GM06990 (cell line): ENCODE measurements around the gene EPPIN.

ENCODE experiments used
- DNase-seq: peaks from one replicate; pipeline ENCODE4 v3.0.0-alpha.2; 2011; ENCODE audit not compliant: insufficient read length; ENCODE audit errors: extremely low read depth
- H3K27me3 ChIP-seq: replicated peaks from 2 replicates; pipeline ENCODE4 v1.6.0; 2011; ENCODE audit warnings: low read length; ENCODE audit not compliant: control insufficient read depth, insufficient read depth
- H3K36me3 ChIP-seq: 2 replicates; pipeline ENCODE4 v1.5.1; 2011; ENCODE audit warnings: low read length; ENCODE audit not compliant: control insufficient read depth, insufficient read depth
- H3K4me3 ChIP-seq: replicated peaks from 2 replicates; pipeline ENCODE4 v1.5.1; 2011; ENCODE audit warnings: low read depth, mild to moderate bottlenecking, control low read depth, low read length
- TF ChIP-seq, protein P1 (sequence below): IDR thresholded peaks from 2 replicates; pipeline ENCODE4 v1.5.1; 2011; ENCODE audit warnings: low read length, control low read depth, mild to moderate bottlenecking, inconsistent platforms; ENCODE audit not compliant: insufficient read depth, poor library complexity, severe bottlenecking

EPPIN gene

DNA sequence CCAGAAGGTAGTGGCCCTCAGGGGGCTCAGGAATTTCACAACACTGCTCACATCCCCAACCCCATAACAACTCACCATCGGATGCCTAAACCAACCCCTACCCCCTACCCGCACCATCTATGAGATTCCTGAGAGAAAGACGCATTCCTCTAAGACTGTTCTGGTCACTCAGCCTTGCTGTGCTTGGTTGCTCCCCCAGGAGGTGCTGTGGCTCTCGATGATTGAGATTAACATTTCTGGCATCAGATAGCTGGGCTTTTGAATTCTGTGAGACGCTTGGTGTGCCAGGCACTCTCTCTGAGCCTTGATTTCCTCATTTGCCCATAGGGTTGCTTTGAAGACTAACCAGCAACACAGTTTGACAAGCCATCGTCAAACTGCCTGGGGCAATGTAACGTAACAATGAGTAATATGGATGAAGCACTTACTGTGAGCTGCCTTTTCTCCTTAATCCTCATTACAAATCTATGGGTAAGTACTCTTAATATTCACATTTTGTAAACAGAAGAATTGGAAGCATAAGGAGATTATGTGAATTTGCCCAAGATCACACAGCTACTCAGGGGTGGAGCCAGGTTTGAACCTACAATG, 8.9 kb downstream of the EPPIN start:
- no peak overlapping the region for H3K4me3 ChIP-seq
- H3K27me3 ChIP-seq, result no peaks in the 10 kb centered on the region; the same call in none of the 2 replicates
- no peaks in the 10 kb centered on the region for H3K36me3 ChIP-seq
- TF ChIP-seq, protein P1, sequence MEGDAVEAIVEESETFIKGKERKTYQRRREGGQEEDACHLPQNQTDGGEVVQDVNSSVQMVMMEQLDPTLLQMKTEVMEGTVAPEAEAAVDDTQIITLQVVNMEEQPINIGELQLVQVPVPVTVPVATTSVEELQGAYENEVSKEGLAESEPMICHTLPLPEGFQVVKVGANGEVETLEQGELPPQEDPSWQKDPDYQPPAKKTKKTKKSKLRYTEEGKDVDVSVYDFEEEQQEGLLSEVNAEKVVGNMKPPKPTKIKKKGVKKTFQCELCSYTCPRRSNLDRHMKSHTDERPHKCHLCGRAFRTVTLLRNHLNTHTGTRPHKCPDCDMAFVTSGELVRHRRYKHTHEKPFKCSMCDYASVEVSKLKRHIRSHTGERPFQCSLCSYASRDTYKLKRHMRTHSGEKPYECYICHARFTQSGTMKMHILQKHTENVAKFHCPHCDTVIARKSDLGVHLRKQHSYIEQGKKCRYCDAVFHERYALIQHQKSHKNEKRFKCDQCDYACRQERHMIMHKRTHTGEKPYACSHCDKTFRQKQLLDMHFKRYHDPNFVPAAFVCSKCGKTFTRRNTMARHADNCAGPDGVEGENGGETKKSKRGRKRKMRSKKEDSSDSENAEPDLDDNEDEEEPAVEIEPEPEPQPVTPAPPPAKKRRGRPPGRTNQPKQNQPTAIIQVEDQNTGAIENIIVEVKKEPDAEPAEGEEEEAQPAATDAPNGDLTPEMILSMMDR, result peak; percentile 5
- DNase-seq, result no peak

DNA sequence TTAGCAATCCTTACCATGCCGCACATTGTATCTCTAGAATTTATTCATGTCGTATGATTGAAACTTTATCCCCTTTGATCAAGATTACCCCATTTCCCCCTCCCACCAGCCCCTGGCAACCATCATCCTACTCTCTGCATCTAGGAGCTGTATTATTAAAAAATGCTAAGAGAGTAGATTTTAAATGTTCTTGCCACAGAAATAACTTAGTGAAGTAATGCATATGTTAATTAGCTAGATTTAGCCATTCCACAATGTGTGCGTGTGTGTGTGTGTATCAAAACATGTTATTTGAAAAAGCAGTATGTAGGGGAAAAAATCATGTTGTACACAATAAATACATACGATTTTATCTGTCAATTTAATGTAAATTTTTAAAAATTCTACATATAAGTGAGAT, 19.9 kb downstream of the EPPIN start:
- DNase-seq, result no peak
- Histone ChIP-seq H3K27me3 (no peaks in the 10 kb centered on the region; the same call in 1 of the 2 replicates), H3K36me3 (no peaks in the 10 kb centered on the region), H3K4me3 (no peak overlapping the region)
- TF ChIP-seq, protein P1, result no peak

DNA sequence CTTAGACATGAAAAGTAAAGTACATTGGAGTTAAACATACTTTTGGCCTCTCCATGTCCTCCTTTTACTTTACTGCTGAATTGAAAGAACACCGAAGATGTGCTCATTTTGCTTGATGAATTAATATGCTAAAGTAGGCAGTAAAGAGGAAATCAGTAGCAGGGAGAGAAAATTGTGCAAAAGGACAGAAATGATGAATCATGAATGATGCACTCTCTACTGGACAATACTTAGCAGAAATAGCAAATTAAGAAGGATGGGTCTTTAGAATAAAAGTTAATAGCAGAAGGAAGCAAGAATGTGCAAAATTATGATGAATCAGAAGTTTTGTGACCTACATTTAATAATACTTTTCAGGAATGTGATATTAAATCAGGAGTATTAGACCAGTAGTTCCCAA, 23.4 kb downstream of the EPPIN start:
- Histone ChIP-seq H3K36me3 (no peaks in the 10 kb centered on the region), H3K27me3 (no peaks in the 10 kb centered on the region), H3K4me3 (no peak overlapping the region)
- no peak for DNase-seq
- TF ChIP-seq, protein P1, result no peak

DNA sequence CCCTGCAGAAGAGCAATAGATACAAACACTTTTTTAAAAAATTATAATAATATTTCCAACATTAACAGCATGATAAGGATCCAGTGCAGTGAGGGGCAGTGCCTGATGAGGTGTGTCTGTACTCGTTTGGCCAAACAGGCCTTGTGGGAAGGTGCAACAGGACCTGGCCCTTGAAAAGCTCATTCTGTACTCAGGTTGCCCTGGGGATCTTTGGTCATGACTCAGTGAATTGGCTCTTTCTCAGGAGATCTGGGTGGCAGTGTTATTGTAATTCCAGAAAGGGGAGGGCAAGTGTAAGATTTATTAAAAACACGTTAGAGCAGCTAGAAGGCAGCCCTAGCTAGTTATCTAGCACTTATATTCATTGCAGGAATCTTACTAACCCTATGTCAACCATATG, 28.9 kb downstream of the EPPIN start:
- no peak for DNase-seq

DNA sequence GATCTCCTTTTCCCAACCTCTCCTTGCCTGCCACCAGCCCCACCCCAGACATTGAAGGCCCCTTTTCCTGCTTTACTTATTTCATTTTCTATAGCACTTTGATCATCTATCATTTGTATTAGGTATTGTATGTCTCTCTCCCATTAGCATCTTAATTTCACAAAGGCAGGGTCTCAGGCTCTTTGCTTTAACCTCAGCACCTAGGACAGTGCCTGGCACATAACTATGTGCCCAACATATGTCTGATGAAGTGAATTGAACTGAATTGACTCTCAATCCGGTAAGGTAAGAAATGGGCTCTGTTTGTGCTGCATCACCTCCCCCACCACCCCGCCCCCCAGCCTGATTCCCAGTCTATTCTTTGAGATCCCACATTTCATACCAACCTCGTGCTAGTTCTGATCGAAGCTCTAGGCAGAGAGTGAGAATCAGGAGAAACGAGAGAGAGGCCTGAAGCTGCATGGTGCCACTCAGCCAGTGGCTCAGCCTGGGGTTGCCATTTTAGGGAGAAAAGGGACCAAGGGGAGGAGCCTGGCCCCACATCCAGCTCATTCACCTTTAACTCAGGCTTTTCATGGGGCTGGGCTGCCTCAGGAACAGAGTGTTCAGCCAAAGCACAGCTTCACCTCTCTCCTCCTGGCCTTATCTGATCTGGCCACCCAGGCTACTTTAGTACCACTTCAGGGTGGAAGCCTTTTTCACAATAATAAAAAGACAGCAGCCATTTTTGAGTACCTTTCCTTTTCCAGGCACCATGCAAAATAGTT, 31.9 kb downstream of the EPPIN start, which contains the start of gene SPINT3:
Gene SPINT3 (minus strand): TSS at position 476 of the 767 bp plus-strand sequence. CDS start 14 bp downstream, at position 462.
- H3K4me3 ChIP-seq, result no peak within 1 kb of the TSS
- no peaks in the 10 kb centered on the region; the same call in 1 of the 2 replicates for H3K27me3 ChIP-seq
- no peaks in the 10 kb centered on the region for H3K36me3 ChIP-seq
- TF ChIP-seq, protein P1, result no peak
- DNase-seq, result no peak

More for the DNA sequence above, 28.9 kb downstream of the EPPIN start:
- Histone ChIP-seq H3K4me3 (no peak overlapping the region), H3K27me3 (no peaks in the 10 kb centered on the region; the same call in 1 of the 2 replicates), H3K36me3 (no peaks in the 10 kb centered on the region)
- TF ChIP-seq, protein P1, result no peak
